Measurements from ENCODE around the gene TTC4. TPM values are rescaled to one million over a fixed set of nuclear protein-coding genes. Genes with fewer than 3 reads are reported as not detected.

The TTC4 gene
- total RNA-seq, 2 experiments from 2014 or later = 24.3 to 26.1 TPM

GRCh38 chr1:54754045-54754444 lies 38.4 kb downstream of the TTC4 start:
- Histone ChIP-seq H3K4me1 (ENCODE audit: insufficient read depth, low read length, poor library complexity, severe bottlenecking) (no peaks in the 10 kb centered on the region), H3K27ac (ENCODE audit: low read depth, low read length, poor library complexity, severe bottlenecking) (no peak overlapping the region), H3K4me3 (ENCODE audit: low read depth, low read length, poor library complexity, severe bottlenecking) (no peak overlapping the region), H3K36me3 (ENCODE audit: insufficient read depth, low read length) (0 out of 2 replicates have a peak, but pooled peaks cover 5% of the 10 kb centered on the region), H3K4me2 (ENCODE audit: low read length) (no peak overlapping the region), H2AFZ (ENCODE audit: low read length) (no peak overlapping the region), H3K9me3 (ENCODE audit: low read length) (no peaks in the 10 kb centered on the region), H3K9me2 (ENCODE audit: insufficient read depth, low read length) (no peaks in the 10 kb centered on the region), H4K20me1 (ENCODE audit: insufficient read depth, low read length) (no peaks in the 10 kb centered on the region; the same call in 1 of the 2 replicates), H3K79me2 (ENCODE audit: insufficient read depth, low read depth, low read length) (no peaks in the 10 kb centered on the region)
- DNase-seq (ENCODE audit: low spot score) = no peak
- intact Hi-C loops (cut with micrococcal nuclease; ENCODE audit: unreplicated experiment) = no loop called here
- no peak for TF ChIP-seq EZH2phosphoT487 (IDR thresholded peaks at IDR 0.05; ENCODE audit: borderline replicate concordance, low read depth, low read length)
- no peak for TF ChIP-seq CTCF (conservative IDR thresholded peaks at IDR 0.05; ENCODE audit: low read length)
- ChIA-PET POLR2A (no interaction called here), CTCF (ENCODE audit: unreplicated experiment) (no interaction called here)
- BruUV-seq (replicated peaks) = no TSS peak

- intact Hi-C loops (cut with micrococcal nuclease; ENCODE audit: unreplicated experiment) = no loop called here
- Histone ChIP-seq H3K9me2 (ENCODE audit: insufficient read depth, low read length) (no peaks in the 10 kb centered on the region), H3K27ac (ENCODE audit: low read depth, low read length, poor library complexity, severe bottlenecking) (no peak overlapping the region), H3K79me2 (ENCODE audit: insufficient read depth, low read depth, low read length) (no peaks in the 10 kb centered on the region), H4K20me1 (ENCODE audit: insufficient read depth, low read length) (no peaks in the 10 kb centered on the region), H3K9me3 (ENCODE audit: low read length) (no peaks in the 10 kb centered on the region), H2AFZ (ENCODE audit: low read length) (no peak overlapping the region), H3K4me3 (ENCODE audit: low read depth, low read length, poor library complexity, severe bottlenecking) (no peak overlapping the region), H3K36me3 (ENCODE audit: insufficient read depth, low read length) (0 out of 2 replicates have a peak, but pooled peaks cover 5% of the 10 kb centered on the region), H3K4me2 (ENCODE audit: low read length) (no peak overlapping the region), H3K4me1 (ENCODE audit: insufficient read depth, low read length, poor library complexity, severe bottlenecking) (no peaks in the 10 kb centered on the region)
- BruUV-seq (replicated peaks) = no TSS peak
- DNase-seq (ENCODE audit: low spot score) = no peak
- ChIA-PET CTCF (ENCODE audit: unreplicated experiment) (no interaction called here), POLR2A (no interaction called here)
- TF ChIP-seq CTCF (conservative IDR thresholded peaks at IDR 0.05; ENCODE audit: low read length) (no peak), EZH2phosphoT487 (IDR thresholded peaks at IDR 0.05; ENCODE audit: borderline replicate concordance, low read depth, low read length) (no peak)
Observed at GRCh38 chr1:54754486-54755285, 39.0 kb downstream of the TTC4 start.

- CTCF ChIA-PET (ENCODE audit: unreplicated experiment) = no interaction called here
- Histone ChIP-seq H3K9me2 (ENCODE audit: insufficient read depth, low read length) (no peaks in the 10 kb centered on the region), H3K9me3 (ENCODE audit: low read length) (no peaks in the 10 kb centered on the region), H3K27ac (ENCODE audit: low read depth, low read length, poor library complexity, severe bottlenecking) (no peak overlapping the region), H2AFZ (ENCODE audit: low read length) (no peak overlapping the region), H3K4me1 (ENCODE audit: insufficient read depth, low read length, poor library complexity, severe bottlenecking) (peaks cover 5% of the 10 kb centered on the region), H4K20me1 (ENCODE audit: insufficient read depth, low read length) (no peaks in the 10 kb centered on the region), H3K4me2 (ENCODE audit: low read length) (no peak overlapping the region), H3K79me2 (ENCODE audit: insufficient read depth, low read depth, low read length) (no peaks in the 10 kb centered on the region), H3K36me3 (ENCODE audit: insufficient read depth, low read length) (0 out of 2 replicates have a peak, but pooled peaks cover 5% of the 10 kb centered on the region), H3K4me3 (ENCODE audit: low read depth, low read length, poor library complexity, severe bottlenecking) (no peak overlapping the region)
- POLR2A ChIA-PET = no interaction called here
- TF ChIP-seq EZH2phosphoT487 (IDR thresholded peaks at IDR 0.05; ENCODE audit: borderline replicate concordance, low read depth, low read length) = no peak
- TF ChIP-seq CTCF (conservative IDR thresholded peaks at IDR 0.05; ENCODE audit: low read length) = no peak
- no TSS peak for BruUV-seq (replicated peaks)
- no peak for DNase-seq (ENCODE audit: low spot score)
- intact Hi-C loops (cut with micrococcal nuclease; ENCODE audit: unreplicated experiment) = no loop called here
Observed at GRCh38 chr1:54757833-54758232, 42.2 kb downstream of the TTC4 start.

Data from OCI-LY7 (cell line).